HepG2 (cell line): Measurements from ENCODE around the gene ANKRD53. TPM values are rescaled to one million over a fixed set of nuclear protein-coding genes. Genes with fewer than 3 reads are reported as not detected.

Experiments used
- ATAC-seq: fragments of 200-7000 bp; cut with Tn5 transposase; 3 replicates; pipeline ENCODE4 v1.9.1; 2020; ENCODE audit warnings: mild to moderate bottlenecking, moderate library complexity
- BruUV-seq: library from RNA; stranded (reverse); fragments of 400-500 nt; replicated peaks from 2 replicates; lab custom pipeline; 2021; lab: Mats Ljungman, UMichigan
- CTCF ChIA-PET: fragments of 300-600 bp; formaldehyde crosslinking; extraction: SDS; loops from one replicate; lab custom pipeline; 2021; ENCODE audit warnings: low total read pairs, inconsistent platforms, low intra/inter-chr PET ratio; lab: Yijun Ruan, JAX
- POLR2A ChIA-PET: fragments of 350-600 bp; sonication (Branson Sonifier 250); formaldehyde crosslinking; loops from one replicate; lab custom pipeline; 2020; ENCODE audit warnings: antibody characterized with exemption, inconsistent platforms; lab: Yijun Ruan, JAX
- DNase-seq: peaks from one replicate; pipeline ENCODE4 v3.0.0-alpha.2; 2015; ENCODE audit warnings: low spot score
- FAIRE-seq: peaks from 3 replicates; lab custom pipeline; 2011; peaks lifted over from hg19 to GRCh38; lab: Jason Lieb, UNC
- H2AFZ ChIP-seq: one replicate; pipeline ENCODE4 v1.6.1; 2011; ENCODE audit warnings: low read length, inconsistent platforms
- H3K27ac ChIP-seq: fragments of 300-600 bp; 3 replicates; pipeline ENCODE4 v1.8.0; 2011; ENCODE audit warnings: mixed run types, mild to moderate bottlenecking, mixed read lengths, low read length, inconsistent platforms; ENCODE audit not compliant: insufficient read depth; ENCODE audit errors: extremely low read length
- H3K27me3 ChIP-seq, 2 experiments: fragments of 200-600 bp in 1 of 2; 2 replicates in 1 of 2; 3 replicates in 1 of 2; pipeline versions ENCODE4 v1.6.0 to v1.8.0; 2011; ENCODE audit warnings: low read length in 2 of 2, mild to moderate bottlenecking in 2 of 2, moderate library complexity in 2 of 2, inconsistent platforms in 1 of 2; ENCODE audit not compliant: insufficient read depth in 2 of 2, control insufficient read depth in 1 of 2
- H3K36me3 ChIP-seq, 2 experiments: fragments of 200-600 bp in 1 of 2; replicated peaks in 1 of 2; 2 replicates in 1 of 2; 3 replicates in 1 of 2; pipeline versions ENCODE4 v1.5.1 to v1.8.0; 2011; ENCODE audit warnings: low read length in 2 of 2, inconsistent platforms in 1 of 2; ENCODE audit not compliant: insufficient read depth in 2 of 2, control insufficient read depth in 1 of 2
- H3K4me1 ChIP-seq: 2 replicates; pipeline ENCODE4 v1.5.1; 2012; ENCODE audit warnings: low read length, inconsistent platforms; ENCODE audit not compliant: insufficient read depth
- H3K4me2 ChIP-seq: 2 replicates; pipeline ENCODE4 v1.6.0; 2011; ENCODE audit warnings: low read depth, low read length, inconsistent platforms
- H3K4me3 ChIP-seq, 3 experiments: fragments of 200-600 bp in 1 of 3; sonication (generic), shearing (Covaris generic) in 1 of 3; replicated peaks in 1 of 3; 2 replicates each; pipeline ENCODE4 v1.5.1; 2011 to 2016; ENCODE audit warnings: low read length in 3 of 3, inconsistent platforms in 2 of 3, low read depth in 2 of 3, mild to moderate bottlenecking in 2 of 3, control low read depth in 1 of 3, mixed read lengths in 1 of 3; ENCODE audit not compliant: insufficient read depth in 1 of 3
- H3K79me2 ChIP-seq: one replicate; pipeline ENCODE4 v1.6.1; 2011; ENCODE audit warnings: low read length, inconsistent platforms; ENCODE audit not compliant: insufficient read depth
- H3K9ac ChIP-seq: 2 replicates; pipeline ENCODE4 v1.6.0; 2011; ENCODE audit warnings: mild to moderate bottlenecking, low read depth, low read length, inconsistent platforms; ENCODE audit not compliant: insufficient read depth
- H3K9me3 ChIP-seq: 2 replicates; pipeline ENCODE4 v1.5.1; 2012; ENCODE audit warnings: mild to moderate bottlenecking, low read length
- H4K20me1 ChIP-seq: 2 replicates; pipeline ENCODE4 v1.6.0; 2011; ENCODE audit warnings: inconsistent platforms, mild to moderate bottlenecking, low read length, moderate library complexity; ENCODE audit not compliant: insufficient read depth
- HDAC2 ChIP-seq: sonication (generic); formaldehyde crosslinking; IDR thresholded peaks from 2 replicates; pipeline ENCODE4 v1.4.0; 2020; ENCODE audit warnings: missing genetic modification reagents
- IRX3 ChIP-seq: sonication (generic); formaldehyde crosslinking; IDR thresholded peaks from 2 replicates; pipeline ENCODE4 v1.8.1; 2023; ENCODE audit warnings: mild to moderate bottlenecking, low read depth, missing genetic modification reagents, borderline replicate concordance
- LRRFIP1 ChIP-seq: sonication (generic); formaldehyde crosslinking; conservative IDR thresholded peaks from 2 replicates; pipeline ENCODE4 v1.4.0; 2020; ENCODE audit warnings: missing genetic modification reagents
- MLLT10 ChIP-seq: sonication (generic); formaldehyde crosslinking; IDR thresholded peaks from 2 replicates; pipeline ENCODE4 v1.4.0; 2020; ENCODE audit warnings: missing genetic modification reagents
- SETDB1 ChIP-seq: sonication (generic); formaldehyde crosslinking; IDR thresholded peaks from 2 replicates; pipeline ENCODE4 v1.5.1; 2020; ENCODE audit warnings: missing genetic modification reagents, mild to moderate bottlenecking, borderline replicate concordance
- ZMYM4 ChIP-seq: sonication (generic); formaldehyde crosslinking; IDR thresholded peaks from 2 replicates; pipeline ENCODE4 v1.8.1; 2023; ENCODE audit warnings: mild to moderate bottlenecking, missing genetic modification reagents
- ZNF446 ChIP-seq: sonication (generic); formaldehyde crosslinking; IDR thresholded peaks from 2 replicates; pipeline ENCODE4 v1.5.0; 2020; ENCODE audit warnings: mild to moderate bottlenecking, missing genetic modification reagents
- ZNF646 ChIP-seq: sonication (generic); formaldehyde crosslinking; IDR thresholded peaks from 2 replicates; pipeline ENCODE4 v1.9.0; 2021; ENCODE audit warnings: mild to moderate bottlenecking, missing genetic modification reagents
- ZNF850 ChIP-seq: sonication (generic); formaldehyde crosslinking; conservative IDR thresholded peaks from 2 replicates; pipeline ENCODE4 v1.9.0; 2021; ENCODE audit warnings: mild to moderate bottlenecking, missing genetic modification reagents
- WGBS: methylation state at CpG from one replicate; pipeline ENCODE4 v1.1.6; 2017; ENCODE audit warnings: low lambda C conversion rate; 5-methylcytosine and 5-hydroxymethylcytosine counted together
- in situ Hi-C: cut with HindIII; loops from 2 replicates; pipeline ENCODE4 v1.10.0; 2017; ENCODE audit warnings: low pct_unique_long_range_greater_than_20kb; ENCODE audit not compliant: extremely low pct_ligation_motif_present
- intact Hi-C: fragments of 100-400 bp; cut with micrococcal nuclease; formaldehyde crosslinking; loops from one replicate; pipeline ENCODE4 v1.10.0; 2022; ENCODE audit not compliant: unreplicated experiment
- polyA plus RNA-seq, 8 experiments: library from polyadenylated mRNA; depleted of rRNA in 3 of 8; stranded (reverse) in 7 of 8; unstranded in 1 of 8; fragments of >200 nt; fragmentation: Illumina TruSeq in 4 of 8; extraction: Trizol in 4 of 8; gene quantifications; 2 replicates each; pipeline versions ENCODE4 v1.2.1 to v1.2.3, GENCODE V29; 2011 to 2016; ENCODE audit warnings: low read depth in 4 of 8, missing spikeins in 1 of 8, mixed read lengths in 1 of 8; ENCODE audit not compliant: insufficient read depth in 1 of 8
- total RNA-seq, 5 experiments: library from RNA; depleted of rRNA; stranded (reverse); fragments of >200 nt; fragmentation: Illumina TruSeq; extraction: Trizol; gene quantifications; 2 replicates each; pipeline ENCODE4 v1.2.3, GENCODE V29; 2016; ENCODE audit warnings: low read depth in 1 of 5

ANKRD53 gene
- total and polyA plus RNA-seq, 2 of the 13 experiments (the other 11 are each of a cell fraction or from before 2014, with no cell fraction given): 0.15 TPM; not detected in 1

- TF ChIP-seq ZNF646: no peak
These were observed 9.0 kb downstream of the ANKRD53 start (continued) for GRCh38 chr2:70987386-70987785.

- Histone ChIP-seq H3K79me2 (peaks cover 6% of the 10 kb centered on the region), H3K27ac (no peak overlapping the region), H3K36me3 (peaks cover 43 to 54% of the 10 kb centered on the region in 2 experiments), H3K4me3 (no peak overlapping the region), H3K4me1 (peaks cover 7% of the 10 kb centered on the region), H3K27me3 (no peaks in the 10 kb centered on the region), H3K4me2 (no peak overlapping the region), H4K20me1 (no peaks in the 10 kb centered on the region), H3K9ac (no peak overlapping the region), H2AFZ (no peak overlapping the region), H3K9me3 (no peaks in the 10 kb centered on the region)
- no TSS peak for BruUV-seq
- in situ Hi-C loops: no loop called here
- no peak for DNase-seq
- TF ChIP-seq ZNF850 (CRISPR knock-in tag) (no peak), IRX3 (CRISPR knock-in tag) (no peak), LRRFIP1 (no peak), ZNF446 (no peak), MLLT10 (no peak), ZMYM4 (CRISPR knock-in tag) (no peak), SETDB1 (CRISPR knock-in tag) (no peak), HDAC2 (CRISPR knock-in tag) (no peak)
- CTCF ChIA-PET: no interaction called here
- intact Hi-C loops: no loop called here
- POLR2A ChIA-PET: no interaction called here
- no peak for ATAC-seq
- whole genome bisulfite sequencing: 98% methylated on average over 4 of the region's 4 CpGs
- FAIRE-seq: no peak
These were observed 9.7 kb downstream of the ANKRD53 start for GRCh38 chr2:70988151-70988550.
